GM12873 (cell line): ENCODE results near the gene RTEL1.

Source experiments
- TF ChIP-seq, protein P1 (sequence below): IDR thresholded peaks from 2 replicates; pipeline ENCODE4 v1.5.1; 2012; ENCODE audit warnings: low read depth, mild to moderate bottlenecking, moderate library complexity, low read length, control low read depth; ENCODE audit not compliant: insufficient read depth; ENCODE audit errors: missing control alignments

Gene RTEL1

GRCh38 chr20:63635431-63636141 is 22.5 kb upstream of the RTEL1 start:
- TF ChIP-seq, protein P1, sequence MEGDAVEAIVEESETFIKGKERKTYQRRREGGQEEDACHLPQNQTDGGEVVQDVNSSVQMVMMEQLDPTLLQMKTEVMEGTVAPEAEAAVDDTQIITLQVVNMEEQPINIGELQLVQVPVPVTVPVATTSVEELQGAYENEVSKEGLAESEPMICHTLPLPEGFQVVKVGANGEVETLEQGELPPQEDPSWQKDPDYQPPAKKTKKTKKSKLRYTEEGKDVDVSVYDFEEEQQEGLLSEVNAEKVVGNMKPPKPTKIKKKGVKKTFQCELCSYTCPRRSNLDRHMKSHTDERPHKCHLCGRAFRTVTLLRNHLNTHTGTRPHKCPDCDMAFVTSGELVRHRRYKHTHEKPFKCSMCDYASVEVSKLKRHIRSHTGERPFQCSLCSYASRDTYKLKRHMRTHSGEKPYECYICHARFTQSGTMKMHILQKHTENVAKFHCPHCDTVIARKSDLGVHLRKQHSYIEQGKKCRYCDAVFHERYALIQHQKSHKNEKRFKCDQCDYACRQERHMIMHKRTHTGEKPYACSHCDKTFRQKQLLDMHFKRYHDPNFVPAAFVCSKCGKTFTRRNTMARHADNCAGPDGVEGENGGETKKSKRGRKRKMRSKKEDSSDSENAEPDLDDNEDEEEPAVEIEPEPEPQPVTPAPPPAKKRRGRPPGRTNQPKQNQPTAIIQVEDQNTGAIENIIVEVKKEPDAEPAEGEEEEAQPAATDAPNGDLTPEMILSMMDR: no peak

- TF ChIP-seq, protein P1: no peak
Measured at GRCh38 chr20:63636752-63637628, 21.1 kb upstream of the RTEL1 start.

DNA sequence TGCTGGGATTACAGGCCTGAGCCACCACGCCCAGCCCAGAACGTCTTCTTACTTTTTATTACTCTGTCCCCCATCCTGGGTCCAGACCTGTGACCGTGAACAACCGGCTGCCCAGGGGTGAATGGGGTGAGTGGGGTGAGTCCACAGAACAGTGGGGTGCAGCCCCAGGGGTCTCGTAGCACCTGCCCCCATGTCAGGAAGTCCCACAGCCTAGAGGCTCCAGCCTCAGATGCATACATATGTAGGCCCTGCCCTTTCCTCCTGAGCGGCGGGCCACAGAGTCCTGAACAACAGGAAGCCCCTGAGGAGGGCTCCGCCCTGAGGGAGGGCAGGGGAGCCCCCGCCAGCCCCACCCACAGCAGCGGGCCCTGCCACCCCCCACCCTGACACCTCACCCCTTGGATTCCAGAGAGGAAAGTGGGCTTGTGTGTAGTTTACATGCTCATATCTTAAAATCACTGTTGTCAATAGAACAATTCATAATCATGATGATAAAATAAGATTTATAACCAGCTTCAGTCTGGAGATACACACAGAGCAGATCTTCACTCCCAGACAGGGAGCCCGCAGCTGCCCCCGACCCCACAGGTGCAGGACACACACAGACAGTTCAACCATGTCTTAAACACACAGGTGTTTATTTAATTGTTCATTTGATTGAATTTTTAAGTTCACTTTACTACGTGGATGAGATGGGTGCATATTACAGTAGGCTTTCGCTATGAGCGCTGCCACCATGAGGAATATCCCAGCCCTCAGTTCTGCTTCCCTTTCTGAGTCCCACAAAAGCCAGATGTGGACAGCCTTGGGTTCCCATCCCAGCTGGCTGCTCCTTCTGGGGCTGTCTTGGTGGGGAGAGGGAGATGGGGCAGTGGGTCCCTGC is 18.8 kb upstream of the RTEL1 start:
- TF ChIP-seq, protein P1: no peak

- TF ChIP-seq, protein P1: no peak
Measured at GRCh38 chr20:63640086-63640485, 18.0 kb upstream of the RTEL1 start.

- TF ChIP-seq, protein P1: no peak
Measured at GRCh38 chr20:63641146-63641791, 16.8 kb upstream of the RTEL1 start.

- TF ChIP-seq, protein P1: peak; percentile 60
Measured at GRCh38 chr20:63641792-63642523, 16.2 kb upstream of the RTEL1 start.
